Testis (tissue), 3 donors: ENCODE data around the gene ZNF692. TPM values are rescaled to one million over a fixed set of nuclear protein-coding genes. Genes with fewer than 3 reads are reported as not detected.

Experiments used
- DNase-seq: peaks from one replicate; pipeline ENCODE4 v3.0.0-alpha.2; 2019
- H3K27ac ChIP-seq, 2 donors: fragments of 200-600 bp; sonication (generic); one replicate each; pipeline ENCODE4 v1.5.1; 2019
- H3K27me3 ChIP-seq: fragments of 200-600 bp; sonication (generic); one replicate; pipeline ENCODE4 v1.5.1; 2019
- H3K36me3 ChIP-seq: fragments of 200-600 bp; sonication (generic); one replicate; pipeline ENCODE4 v1.5.1; 2017; ENCODE audit warnings: low read depth; ENCODE audit errors: missing control alignments
- H3K4me1 ChIP-seq: fragments of 200-600 bp; sonication (generic); one replicate; pipeline ENCODE4 v1.5.1; 2019
- H3K4me3 ChIP-seq, 2 donors: fragments of 200-600 bp; sonication (generic); one replicate each; pipeline ENCODE4 v1.5.1; 2017 to 2019
- H3K9me3 ChIP-seq: fragments of 200-600 bp; sonication (generic); one replicate; pipeline ENCODE4 v1.5.1; 2017
- CTCF ChIP-seq, 3 experiments: fragments of 450-650 bp in 2 of 3; fragments of 200-600 bp in 1 of 3; sonication (generic) in 1 of 3; IDR thresholded peaks; one replicate each; pipeline ENCODE4 v1.5.1; 2016 to 2019; ENCODE audit warnings: antibody characterized with exemption in 3 of 3, mild to moderate bottlenecking in 2 of 3, moderate library complexity in 1 of 3
- POLR2A ChIP-seq: fragments of 450-650 bp; IDR thresholded peaks from one replicate; pipeline ENCODE4 v1.6.1; 2017; ENCODE audit warnings: antibody characterized with exemption, mild to moderate bottlenecking, moderate library complexity
- WGBS, 2 donors: methylation state at CpG; one replicate each; pipeline ENCODE4 v1.1.5; 2018; 5-methylcytosine and 5-hydroxymethylcytosine counted together
- intact Hi-C: fragments of 100-400 bp; cut with DNase I; formaldehyde crosslinking; loops from one replicate; pipeline ENCODE4 v1.15.1; 2023; ENCODE audit warnings: low total_unique reads
- polyA plus RNA-seq: library from polyadenylated mRNA; stranded (reverse); fragments of 350-450 nt; fragmentation: Illumina TruSeq; extraction: RNeasy Lipid Tissue Mini Kit (QIAGEN cat#74804); gene quantifications from one replicate; pipeline ENCODE4 v1.2.3, GENCODE V29; 2014; ENCODE audit warnings: low read depth, low replicate concordance; ENCODE audit not compliant: insufficient read depth
- total RNA-seq, 2 donors: library from RNA; depleted of rRNA; stranded (reverse); fragments of >200 nt; gene quantifications; one replicate each; pipeline ENCODE4 v1.2.3, GENCODE V29; 2016

ZNF692 gene
- total and polyA plus RNA-seq, 3 donors from 2014 or later = 82.9 to 89.4 (median 86.2) TPM

GRCh38 chr1:248821101-248821500 lies 37.8 kb downstream of the ZNF692 start:
- H3K9me3 ChIP-seq = no peaks in the 10 kb centered on the region
- no peak for TF ChIP-seq CTCF (IDR thresholded peaks at IDR 0.05)
- no peak for TF ChIP-seq POLR2A
- H3K4me1 ChIP-seq = peaks cover 23% of the 10 kb centered on the region
- intact Hi-C loops = no loop called here
- no peak for DNase-seq
- H3K27me3 ChIP-seq = no peaks in the 10 kb centered on the region
- no peak overlapping the region for H3K27ac ChIP-seq
- H3K36me3 ChIP-seq = no peaks in the 10 kb centered on the region
- H3K4me3 ChIP-seq = no peak overlapping the region
- WGBS, 2 donors = 57 to 100% methylated on average over 1 to 3 of the region's 3 CpGs

GRCh38 chr1:248820041-248820585 lies 38.8 kb downstream of the ZNF692 start:
- DNase-seq = no peak
- TF ChIP-seq CTCF (IDR thresholded peaks at IDR 0.05) (no peak), POLR2A (no peak)

GRCh38 chr1:248818505-248819374 lies 40.1 kb downstream of the ZNF692 start:
- DNase-seq = no peak
- no peak overlapping the region for H3K27ac ChIP-seq
- H3K4me1 ChIP-seq = peaks cover 9% of the 10 kb centered on the region
- TF ChIP-seq POLR2A (no peak), CTCF (IDR thresholded peaks at IDR 0.05) (no peak)
- H3K36me3 ChIP-seq = no peaks in the 10 kb centered on the region
- intact Hi-C loops = no loop called here
- WGBS, 2 donors = 75 to 88% methylated on average over 5 of the region's 5 CpGs
- H3K9me3 ChIP-seq = no peaks in the 10 kb centered on the region
- no peaks in the 10 kb centered on the region for H3K27me3 ChIP-seq
- H3K4me3 ChIP-seq = no peak overlapping the region

More at GRCh38 chr1:248820041-248820585, 38.8 kb downstream of the ZNF692 start:
- H3K27ac ChIP-seq = no peak overlapping the region
- intact Hi-C loops = no loop called here
- H3K36me3 ChIP-seq = no peaks in the 10 kb centered on the region
- no peak overlapping the region for H3K4me3 ChIP-seq
- peaks cover 23% of the 10 kb centered on the region for H3K4me1 ChIP-seq
- H3K27me3 ChIP-seq = no peaks in the 10 kb centered on the region
- WGBS, 2 donors = 85 to 87% methylated on average over 7 of the region's 7 CpGs
- H3K9me3 ChIP-seq = no peaks in the 10 kb centered on the region

GRCh38 chr1:248817065-248817464 lies 41.8 kb downstream of the ZNF692 start:
- no peak for TF ChIP-seq CTCF (IDR thresholded peaks at IDR 0.05)
- TF ChIP-seq POLR2A = no peak
- Histone ChIP-seq H3K9me3 (no peaks in the 10 kb centered on the region), H3K36me3 (no peaks in the 10 kb centered on the region), H3K27me3 (no peaks in the 10 kb centered on the region), H3K4me1 (no peaks in the 10 kb centered on the region), H3K4me3 (no peak overlapping the region), H3K27ac (no peak overlapping the region)
- DNase-seq = no peak
- intact Hi-C loops = no loop called here
- WGBS, 2 donors = 77 to 91% methylated on average over 6 of the region's 6 CpGs
